Measurements from ENCODE around the gene HMCN1.

GRCh38 chr1:185935360-185935759 lies 201.2 kb downstream of the HMCN1 start:
- TF ChIP-seq SUZ12 (IDR thresholded peaks at IDR 0.05; ENCODE audit: extremely low read depth, insufficient read depth, insufficient read length): no peak
- TF ChIP-seq YY1 (IDR thresholded peaks at IDR 0.05; ENCODE audit: insufficient read depth, insufficient read length): no peak
- TF ChIP-seq ZNF274 (IDR thresholded peaks at IDR 0.05; ENCODE audit: low read depth, low read length): no peak

Data from NT2/D1 (cell line).